K562 (cell line): ENCODE results near the gene GAMT. TPM values are rescaled to one million over a fixed set of nuclear protein-coding genes. Genes with fewer than 3 reads are reported as not detected.

Source experiments
- ATAC-seq: fragments of 200-7000 bp; cut with Tn5 transposase; 3 replicates; pipeline ENCODE4 v1.9.1; 2020; ENCODE audit warnings: moderate library complexity
- BruUV-seq: library from RNA; stranded (reverse); fragments of 400-500 nt; replicated peaks from 2 replicates; lab custom pipeline; 2021; lab: Mats Ljungman, UMichigan
- CTCF ChIA-PET: fragments of 300-600 bp; formaldehyde crosslinking; extraction: SDS; loops from one replicate; lab custom pipeline; 2021; ENCODE audit warnings: low intra/inter-chr PET ratio; lab: Yijun Ruan, JAX
- POLR2A ChIA-PET: fragments of 300-600, 350-650 bp; sonication (Branson Sonifier 250); formaldehyde crosslinking; extraction: SDS; loops from one replicate; lab custom pipeline; 2021; ENCODE audit warnings: antibody characterized with exemption, inconsistent platforms; lab: Yijun Ruan, JAX
- DNase-seq, 4 experiments: peaks; one replicate each; pipeline versions ENCODE4 v3.0.0 to v3.0.0-alpha.2; 2011 to 2018; ENCODE audit warnings: low spot score in 3 of 4, mixed read lengths in 3 of 4; ENCODE audit errors: extremely low read depth in 1 of 4
- FAIRE-seq: peaks from 2 replicates; lab custom pipeline; 2011; peaks lifted over from hg19 to GRCh38; lab: Jason Lieb, UNC
- H2AFZ ChIP-seq: 2 replicates; pipeline ENCODE4 v1.6.0; 2011; ENCODE audit warnings: low read depth, low read length, control low read depth, inconsistent platforms
- H3K27ac ChIP-seq: fragments of 200-600 bp; 3 replicates; pipeline ENCODE4 v1.8.0; 2011; ENCODE audit warnings: low read depth, mild to moderate bottlenecking, control low read depth, inconsistent platforms, low read length, moderate library complexity, mixed read lengths; ENCODE audit errors: extremely low read depth
- H3K27me3 ChIP-seq, 2 experiments: fragments of 300-600 bp in 1 of 2; 2 replicates in 1 of 2; 3 replicates in 1 of 2; pipeline versions ENCODE4 v1.6.0 to v1.8.0; 2011; ENCODE audit warnings: inconsistent platforms in 2 of 2, low read length in 2 of 2, mild to moderate bottlenecking in 1 of 2, mixed read lengths in 1 of 2, moderate library complexity in 1 of 2; ENCODE audit not compliant: control insufficient read depth in 2 of 2, insufficient read depth in 2 of 2
- H3K36me3 ChIP-seq: fragments of 300-600 bp; 3 replicates; pipeline ENCODE4 v1.8.0; 2011; ENCODE audit warnings: mild to moderate bottlenecking, low read length, inconsistent platforms; ENCODE audit not compliant: control insufficient read depth, insufficient read depth
- H3K4me1 ChIP-seq, 2 experiments: fragments of 200-600 bp in 1 of 2; replicated peaks in 1 of 2; 2 replicates in 1 of 2; 3 replicates in 1 of 2; pipeline versions ENCODE4 v1.5.1 to v1.8.0; 2011; ENCODE audit warnings: inconsistent platforms in 2 of 2, low read length in 2 of 2, mild to moderate bottlenecking in 1 of 2, mixed read lengths in 1 of 2, moderate library complexity in 1 of 2; ENCODE audit not compliant: control insufficient read depth in 2 of 2, insufficient read depth in 2 of 2
- H3K4me2 ChIP-seq: 2 replicates; pipeline ENCODE4 v1.6.1; 2011; ENCODE audit warnings: low read length, control low read depth, inconsistent platforms, mixed read lengths; ENCODE audit not compliant: insufficient read depth
- H3K4me3 ChIP-seq: fragments of 200-600 bp; sonication (generic), shearing (Covaris generic); 2 replicates; pipeline ENCODE4 v1.5.1; 2016; ENCODE audit warnings: control low read depth, inconsistent platforms
- H3K79me2 ChIP-seq: fragments of 200-600 bp; 3 replicates; pipeline ENCODE4 v1.8.0; 2011; ENCODE audit warnings: low read length, inconsistent platforms; ENCODE audit not compliant: control insufficient read depth, insufficient read depth
- H3K9ac ChIP-seq, 2 experiments: 2 replicates each; pipeline versions ENCODE4 v1.6.0 to v1.6.1; 2011; ENCODE audit warnings: low read depth in 2 of 2, low read length in 2 of 2, control low read depth in 1 of 2, inconsistent platforms in 1 of 2, mild to moderate bottlenecking in 1 of 2, mixed read lengths in 1 of 2; ENCODE audit not compliant: insufficient read depth in 1 of 2
- H3K9me1 ChIP-seq: one replicate; pipeline ENCODE4 v1.6.0; 2011; ENCODE audit warnings: inconsistent platforms, mild to moderate bottlenecking, low read length, moderate library complexity; ENCODE audit not compliant: control insufficient read depth, insufficient read depth
- H3K9me3 ChIP-seq: replicated peaks from 2 replicates; pipeline ENCODE4 v1.5.1; 2011; ENCODE audit warnings: low read depth, low read length, inconsistent platforms; ENCODE audit not compliant: control insufficient read depth, insufficient read depth
- H4K20me1 ChIP-seq: replicated peaks from 2 replicates; pipeline ENCODE4 v1.6.1; 2011; ENCODE audit warnings: low read length, inconsistent platforms, mixed read lengths; ENCODE audit not compliant: control insufficient read depth, insufficient read depth
- MXI1 ChIP-seq: IDR thresholded peaks from 2 replicates; pipeline ENCODE4 v1.6.1; 2011; ENCODE audit warnings: low read depth, mild to moderate bottlenecking, improper control_type of control experiment, low read length
- POLR2AphosphoS5 ChIP-seq: IDR thresholded peaks from 2 replicates; pipeline ENCODE4 v1.6.1; 2011; ENCODE audit warnings: mild to moderate bottlenecking, low read depth, low read length, moderate library complexity; ENCODE audit not compliant: control insufficient read depth, insufficient read depth
- POLR2G ChIP-seq: fragments of 200-400 bp; formaldehyde crosslinking; IDR thresholded peaks from 2 replicates; pipeline ENCODE4 v1.6.1; 2017; ENCODE audit warnings: low read depth, mild to moderate bottlenecking, antibody characterized with exemption, low read length, moderate library complexity
- RBM22 ChIP-seq: fragments of 200-400 bp; formaldehyde crosslinking; IDR thresholded peaks from 2 replicates; pipeline ENCODE4 v1.6.1; 2018; ENCODE audit warnings: low read length, low read depth; ENCODE audit not compliant: poor library complexity, severe bottlenecking
- SIN3B ChIP-seq: fragments of 450-650 bp; IDR thresholded peaks from 2 replicates; pipeline ENCODE4 v1.6.1; 2017; ENCODE audit warnings: low read depth, mild to moderate bottlenecking, moderate library complexity
- XRCC5 ChIP-seq: fragments of 200-400 bp; formaldehyde crosslinking; IDR thresholded peaks from 2 replicates; pipeline ENCODE4 v1.6.1; 2017; ENCODE audit warnings: low read depth, mild to moderate bottlenecking, low read length
- WGBS: fragments of 100-300 bp; shearing (Covaris generic); methylation state at CpG from one replicate; pipeline ENCODE4 v1.1.6; 2016; ENCODE audit warnings: low coverage, mixed read lengths; ENCODE audit not compliant: insufficient coverage; ENCODE audit errors: missing lambda C conversion rate; 5-methylcytosine and 5-hydroxymethylcytosine counted together
- in situ Hi-C: fragments of 300-500 bp; cut with MboI; formaldehyde crosslinking; loops from 4 replicates; pipeline ENCODE4 v1.15.0; 2018; ENCODE audit warnings: inconsistent platforms, mixed read lengths
- intact Hi-C: fragments of 100-400 bp; cut with micrococcal nuclease; formaldehyde crosslinking; loops from 2 replicates; pipeline ENCODE4 v1.14.2; 2022
- polyA plus RNA-seq, 8 experiments: library from polyadenylated mRNA; depleted of rRNA in 4 of 8; stranded (reverse) in 5 of 8; unstranded in 3 of 8; fragments of >200 nt; fragmentation: Nextera tagmentation in 2 of 8; fragmentation: Illumina TruSeq in 1 of 8; extraction: Ambion mirVana in 2 of 8; extraction: Trizol in 1 of 8; gene quantifications; 2 replicates each; pipeline versions ENCODE4 v1.2.1 to v1.2.3, GENCODE V29; 2011 to 2014; ENCODE audit warnings: inconsistent platforms in 1 of 8, missing spikeins in 1 of 8
- total RNA-seq, 7 experiments: library from RNA; depleted of rRNA in 6 of 7; stranded (reverse); fragments of >200 nt in 6 of 7; fragmentation: Illumina TruSeq in 2 of 7; extraction: Trizol in 2 of 7; gene quantifications; 2 replicates each; pipeline versions ENCODE4 v1.2.1 to v1.2.3, GENCODE V29; 2011 to 2021; ENCODE audit warnings: low replicate concordance in 1 of 7
- TF ChIP-seq, protein P1 (sequence below): sonication (generic); formaldehyde crosslinking; IDR thresholded peaks from 2 replicates; pipeline ENCODE4 v1.8.1; 2023; ENCODE audit warnings: mild to moderate bottlenecking, missing genetic modification reagents

The GAMT gene
- total and polyA plus RNA-seq, 9 of the 15 experiments (the other 6 are each of a cell fraction or from before 2014, with no cell fraction given): 1.3 to 35.3 (median 27.2) TPM

GRCh38 chr19:1423436-1424191 is 22.3 kb upstream of the GAMT start:
- no peak for ATAC-seq
- TF ChIP-seq POLR2G (peak; percentile 28), POLR2AphosphoS5 (no peak), SIN3B (no peak), XRCC5 (no peak), RBM22 (peak; percentile 61), MXI1 (no peak)
- TF ChIP-seq, protein P1, sequence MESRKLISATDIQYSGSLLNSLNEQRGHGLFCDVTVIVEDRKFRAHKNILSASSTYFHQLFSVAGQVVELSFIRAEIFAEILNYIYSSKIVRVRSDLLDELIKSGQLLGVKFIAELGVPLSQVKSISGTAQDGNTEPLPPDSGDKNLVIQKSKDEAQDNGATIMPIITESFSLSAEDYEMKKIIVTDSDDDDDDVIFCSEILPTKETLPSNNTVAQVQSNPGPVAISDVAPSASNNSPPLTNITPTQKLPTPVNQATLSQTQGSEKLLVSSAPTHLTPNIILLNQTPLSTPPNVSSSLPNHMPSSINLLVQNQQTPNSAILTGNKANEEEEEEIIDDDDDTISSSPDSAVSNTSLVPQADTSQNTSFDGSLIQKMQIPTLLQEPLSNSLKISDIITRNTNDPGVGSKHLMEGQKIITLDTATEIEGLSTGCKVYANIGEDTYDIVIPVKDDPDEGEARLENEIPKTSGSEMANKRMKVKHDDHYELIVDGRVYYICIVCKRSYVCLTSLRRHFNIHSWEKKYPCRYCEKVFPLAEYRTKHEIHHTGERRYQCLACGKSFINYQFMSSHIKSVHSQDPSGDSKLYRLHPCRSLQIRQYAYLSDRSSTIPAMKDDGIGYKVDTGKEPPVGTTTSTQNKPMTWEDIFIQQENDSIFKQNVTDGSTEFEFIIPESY (CRISPR knock-in tag): peak; percentile 86
- peaks cover 0 to 40% of the 10 kb centered on the region in 2 experiments; a peak in 2 of 5 replicates for H3K4me1 ChIP-seq
- no peak overlapping the region for H3K4me2 ChIP-seq
- H3K4me3 ChIP-seq: no peak overlapping the region
- no peak for FAIRE-seq
- ChIA-PET POLR2A (interaction anchor here (1.4 to 2.4 kb wide), 2 partner anchors 10 kb away, joined by 5 to 6 read pairs; no protein-coding TSS in a partner anchor), CTCF (no interaction called here)
- intact Hi-C loops (no loop called here), in situ Hi-C loops (no loop called here)
- no peak for DNase-seq
- H2AFZ ChIP-seq: no peak overlapping the region
- 95% methylated on average over 29 of the region's 40 CpGs for WGBS
- H3K9me1 ChIP-seq: peaks cover 4% of the 10 kb centered on the region
- H3K79me2 ChIP-seq: peaks cover 69% of the 10 kb centered on the region
- no peak overlapping the region for H3K9ac ChIP-seq
- peaks cover 98% of the 10 kb centered on the region for H3K36me3 ChIP-seq
- no peaks in the 10 kb centered on the region for H3K27me3 ChIP-seq
- H3K9me3 ChIP-seq: no peaks in the 10 kb centered on the region
- H3K27ac ChIP-seq: no peak overlapping the region
- no TSS peak for BruUV-seq
- H4K20me1 ChIP-seq: peaks cover 18% of the 10 kb centered on the region; the same call in 1 of the 2 replicates
